ENCODE measurements around the gene ABCB8. TPM values are rescaled to one million over a fixed set of nuclear protein-coding genes. Genes with fewer than 3 reads are reported as not detected.

ABCB8 gene
- total and polyA plus RNA-seq, 2 donors (not counting 1 experiment from before 2014, with no cell fraction given), result 41.4 to 69.7 TPM

GRCh38 chr7:151031011-151031410 lies 2.8 kb downstream of the ABCB8 start:
- Histone ChIP-seq H3K4me2 (replicated peaks; ENCODE audit: low read depth, low read length, poor library complexity, severe bottlenecking) (no peak overlapping the region), H3K36me3 (replicated peaks in 1 of 2; ENCODE audit: control extremely low read depth in 1 of 2, control insufficient read depth in 1 of 2, extremely low read depth in 1 of 2, insufficient read depth in 2 of 2, low read length in 1 of 2) (peaks cover 0 to 17% of the 10 kb centered on the region in 2 experiments), H3K27me3 (replicated peaks in 1 of 4; ENCODE audit: control extremely low read depth in 1 of 4, control insufficient read depth in 3 of 4, insufficient read depth in 4 of 4, low read length in 3 of 4) (peaks cover 0 to 9% (median 4%) of the 10 kb centered on the region in 4 experiments), H3K4me1 (ENCODE audit: control insufficient read depth in 2 of 2, insufficient read depth in 2 of 2, low read length in 2 of 2) (peaks cover 11 to 17% of the 10 kb centered on the region in 2 donors), H4K20me1 (ENCODE audit: control insufficient read depth, insufficient read depth, low read length, poor library complexity, severe bottlenecking) (no peaks in the 10 kb centered on the region), H3K9ac (ENCODE audit: low read length) (no peak overlapping the region), H3K4me3 (ENCODE audit: control extremely low read depth in 1 of 5, extremely low read depth in 1 of 5, insufficient read depth in 1 of 5, low read depth in 2 of 5, low read length in 4 of 5) (no peak overlapping the region), H3K9me3 (ENCODE audit: control extremely low read depth in 1 of 3, control insufficient read depth in 2 of 3, insufficient read depth in 1 of 3, low read length in 2 of 3) (no peaks in the 10 kb centered on the region), H3K79me2 (ENCODE audit: control insufficient read depth, insufficient read depth, low read length) (peaks cover 14% of the 10 kb centered on the region), H3K27ac (ENCODE audit: low read length in 2 of 2) (no peak overlapping the region), H2AFZ (ENCODE audit: insufficient read depth, low read depth, low read length, poor library complexity, severe bottlenecking) (no peak overlapping the region)
- Mint-ChIP-seq H3K4me1 (peaks cover 23% of the 10 kb centered on the region), H3K9me3 (ENCODE audit: insufficient read depth) (no peaks in the 10 kb centered on the region), H3K27me3 (no peaks in the 10 kb centered on the region), H3K4me3 (no peak overlapping the region), H3K27ac (no peak overlapping the region)
- intact Hi-C loops (cut with micrococcal nuclease), result no loop called here
- TF ChIP-seq EZH2 (IDR thresholded peaks at IDR 0.05; ENCODE audit: borderline replicate concordance, insufficient read depth, low read depth, low read length, poor library complexity, severe bottlenecking) (no peak), CTCF (IDR thresholded peaks at IDR 0.05) (no peak)
- CTCF ChIA-PET, result no interaction called here
- POLR2A ChIA-PET, result interaction anchor here (0.6 kb wide), 1 partner anchor 22 kb away, joined by 3 read pairs; no protein-coding TSS in a partner anchor
- DNase-seq, result no peak
- no CpG with 5 or more reads among the region's 4 CpGs for WGBS (ENCODE audit: insufficient coverage)
- ATAC-seq (ENCODE audit: low read depth), result no peak

GRCh38 chr7:151032936-151033863 lies 5.0 kb downstream of the ABCB8 start:
- H3K4me1 Mint-ChIP-seq, result peaks cover 12% of the 10 kb centered on the region
- peaks cover 14% of the 10 kb centered on the region for H3K79me2 ChIP-seq (ENCODE audit: control insufficient read depth, insufficient read depth, low read length)
- H4K20me1 ChIP-seq (ENCODE audit: control insufficient read depth, insufficient read depth, low read length, poor library complexity, severe bottlenecking), result no peaks in the 10 kb centered on the region
- 96% methylated on average over 12 of the region's 17 CpGs for WGBS (ENCODE audit: insufficient coverage)
- intact Hi-C loops (cut with micrococcal nuclease), result no loop called here
- no peak for DNase-seq
- H3K27ac ChIP-seq (ENCODE audit: low read length in 2 of 2), result no peak overlapping the region
- H3K36me3 ChIP-seq (replicated peaks in 1 of 2; ENCODE audit: control extremely low read depth in 1 of 2, control insufficient read depth in 1 of 2, extremely low read depth in 1 of 2, insufficient read depth in 2 of 2, low read length in 1 of 2), result peaks cover 0 to 23% of the 10 kb centered on the region in 2 experiments
- H3K4me3 Mint-ChIP-seq, result no peak overlapping the region
- H2AFZ ChIP-seq (ENCODE audit: insufficient read depth, low read depth, low read length, poor library complexity, severe bottlenecking), result no peak overlapping the region
- peaks cover 6 to 8% of the 10 kb centered on the region in 2 donors for H3K4me1 ChIP-seq (ENCODE audit: control insufficient read depth in 2 of 2, insufficient read depth in 2 of 2, low read length in 2 of 2)
- H3K27me3 Mint-ChIP-seq, result no peaks in the 10 kb centered on the region
- TF ChIP-seq EZH2 (IDR thresholded peaks at IDR 0.05; ENCODE audit: borderline replicate concordance, insufficient read depth, low read depth, low read length, poor library complexity, severe bottlenecking) (no peak), CTCF (IDR thresholded peaks at IDR 0.05) (no peak)
- H3K27me3 ChIP-seq (replicated peaks in 1 of 4; ENCODE audit: control extremely low read depth in 1 of 4, control insufficient read depth in 3 of 4, insufficient read depth in 4 of 4, low read length in 3 of 4), result no peaks in the 10 kb centered on the region
- no peak overlapping the region for H3K27ac Mint-ChIP-seq
- no peak overlapping the region for H3K9ac ChIP-seq (ENCODE audit: low read length)
- no peak overlapping the region for H3K4me2 ChIP-seq (replicated peaks; ENCODE audit: low read depth, low read length, poor library complexity, severe bottlenecking)
- no peaks in the 10 kb centered on the region for H3K9me3 ChIP-seq (ENCODE audit: control extremely low read depth in 1 of 3, control insufficient read depth in 2 of 3, insufficient read depth in 1 of 3, low read length in 2 of 3)
- ChIA-PET POLR2A (no interaction called here), CTCF (interaction anchor here (1.9 kb wide), 1 partner anchor 78 kb away, joined by 8 read pairs; no protein-coding TSS in a partner anchor)
- no peak overlapping the region for H3K4me3 ChIP-seq (ENCODE audit: control extremely low read depth in 1 of 5, extremely low read depth in 1 of 5, insufficient read depth in 1 of 5, low read depth in 2 of 5, low read length in 4 of 5)
- H3K9me3 Mint-ChIP-seq (ENCODE audit: insufficient read depth), result no peaks in the 10 kb centered on the region
- ATAC-seq (ENCODE audit: low read depth), result no peak
